ENCODE measurements around the gene C4orf50.

C4orf50 gene

DNA sequence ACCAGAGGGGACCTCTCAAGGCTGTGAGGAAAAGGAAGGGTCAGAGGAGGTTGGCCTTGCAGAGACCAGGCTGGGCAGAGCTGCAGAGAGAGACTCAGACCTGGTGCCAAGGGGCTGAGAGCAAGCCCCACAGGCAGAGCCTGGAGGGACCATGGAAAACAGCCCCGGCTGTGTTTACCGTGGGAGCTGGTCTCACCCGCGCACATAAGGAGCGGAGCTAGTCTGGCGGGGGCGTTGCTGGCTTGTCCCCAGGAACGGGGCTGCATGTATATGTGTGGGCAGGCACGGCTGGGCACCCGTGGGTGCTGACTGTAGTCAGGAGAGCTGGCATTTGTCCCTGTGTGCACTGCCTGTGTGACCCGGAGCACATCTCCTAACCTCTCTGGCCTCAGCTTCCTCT lies 45.7 kb downstream of the C4orf50 start:
- TF ChIP-seq, protein P1, sequence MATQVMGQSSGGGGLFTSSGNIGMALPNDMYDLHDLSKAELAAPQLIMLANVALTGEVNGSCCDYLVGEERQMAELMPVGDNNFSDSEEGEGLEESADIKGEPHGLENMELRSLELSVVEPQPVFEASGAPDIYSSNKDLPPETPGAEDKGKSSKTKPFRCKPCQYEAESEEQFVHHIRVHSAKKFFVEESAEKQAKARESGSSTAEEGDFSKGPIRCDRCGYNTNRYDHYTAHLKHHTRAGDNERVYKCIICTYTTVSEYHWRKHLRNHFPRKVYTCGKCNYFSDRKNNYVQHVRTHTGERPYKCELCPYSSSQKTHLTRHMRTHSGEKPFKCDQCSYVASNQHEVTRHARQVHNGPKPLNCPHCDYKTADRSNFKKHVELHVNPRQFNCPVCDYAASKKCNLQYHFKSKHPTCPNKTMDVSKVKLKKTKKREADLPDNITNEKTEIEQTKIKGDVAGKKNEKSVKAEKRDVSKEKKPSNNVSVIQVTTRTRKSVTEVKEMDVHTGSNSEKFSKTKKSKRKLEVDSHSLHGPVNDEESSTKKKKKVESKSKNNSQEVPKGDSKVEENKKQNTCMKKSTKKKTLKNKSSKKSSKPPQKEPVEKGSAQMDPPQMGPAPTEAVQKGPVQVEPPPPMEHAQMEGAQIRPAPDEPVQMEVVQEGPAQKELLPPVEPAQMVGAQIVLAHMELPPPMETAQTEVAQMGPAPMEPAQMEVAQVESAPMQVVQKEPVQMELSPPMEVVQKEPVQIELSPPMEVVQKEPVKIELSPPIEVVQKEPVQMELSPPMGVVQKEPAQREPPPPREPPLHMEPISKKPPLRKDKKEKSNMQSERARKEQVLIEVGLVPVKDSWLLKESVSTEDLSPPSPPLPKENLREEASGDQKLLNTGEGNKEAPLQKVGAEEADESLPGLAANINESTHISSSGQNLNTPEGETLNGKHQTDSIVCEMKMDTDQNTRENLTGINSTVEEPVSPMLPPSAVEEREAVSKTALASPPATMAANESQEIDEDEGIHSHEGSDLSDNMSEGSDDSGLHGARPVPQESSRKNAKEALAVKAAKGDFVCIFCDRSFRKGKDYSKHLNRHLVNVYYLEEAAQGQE (IDR thresholded peaks at IDR 0.05; ENCODE audit: insufficient read depth in 1 of 2, low read depth in 2 of 2, low read length in 2 of 2), result no peak
- TF ChIP-seq TAF1 (IDR thresholded peaks at IDR 0.05; ENCODE audit: borderline replicate concordance, insufficient read depth, low read length) (no peak), SIN3A (IDR thresholded peaks at IDR 0.05; ENCODE audit: borderline replicate concordance, insufficient read depth, low read length) (no peak), POLR2AphosphoS5 (IDR thresholded peaks at IDR 0.05; ENCODE audit: low read depth, low read length) (no peak), FOXP2 (optimal IDR thresholded peaks at IDR 0.05; ENCODE audit: borderline replicate concordance, extremely low read depth, extremely low read length, insufficient read depth) (no peak)

DNA sequence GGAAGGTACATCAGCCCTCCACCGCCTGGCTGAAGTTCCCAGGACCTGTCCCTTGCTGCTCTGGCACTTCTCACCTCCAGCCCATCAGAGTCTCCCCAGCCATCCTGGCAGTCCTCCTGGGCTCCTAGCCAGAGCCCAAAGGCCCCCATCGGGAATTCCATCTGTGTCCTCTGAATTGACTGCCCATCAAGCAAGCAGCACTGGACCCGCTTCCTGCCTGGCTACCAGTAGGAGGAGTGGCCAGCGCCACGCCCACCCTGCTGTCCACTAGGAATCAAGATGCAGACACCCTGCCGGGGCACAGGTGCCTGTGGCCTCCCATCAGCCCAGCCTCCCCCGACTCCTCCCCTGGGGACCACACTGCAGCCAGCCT lies 47.2 kb downstream of the C4orf50 start:
- no peak for TF ChIP-seq POLR2AphosphoS5 (IDR thresholded peaks at IDR 0.05; ENCODE audit: low read depth, low read length)
- TF ChIP-seq TAF1 (IDR thresholded peaks at IDR 0.05; ENCODE audit: borderline replicate concordance, insufficient read depth, low read length), result no peak
- TF ChIP-seq FOXP2 (optimal IDR thresholded peaks at IDR 0.05; ENCODE audit: borderline replicate concordance, extremely low read depth, extremely low read length, insufficient read depth), result no peak
- TF ChIP-seq SIN3A (IDR thresholded peaks at IDR 0.05; ENCODE audit: borderline replicate concordance, insufficient read depth, low read length), result no peak
- TF ChIP-seq, protein P1 (IDR thresholded peaks at IDR 0.05; ENCODE audit: insufficient read depth in 1 of 2, low read depth in 2 of 2, low read length in 2 of 2), result no peak

DNA sequence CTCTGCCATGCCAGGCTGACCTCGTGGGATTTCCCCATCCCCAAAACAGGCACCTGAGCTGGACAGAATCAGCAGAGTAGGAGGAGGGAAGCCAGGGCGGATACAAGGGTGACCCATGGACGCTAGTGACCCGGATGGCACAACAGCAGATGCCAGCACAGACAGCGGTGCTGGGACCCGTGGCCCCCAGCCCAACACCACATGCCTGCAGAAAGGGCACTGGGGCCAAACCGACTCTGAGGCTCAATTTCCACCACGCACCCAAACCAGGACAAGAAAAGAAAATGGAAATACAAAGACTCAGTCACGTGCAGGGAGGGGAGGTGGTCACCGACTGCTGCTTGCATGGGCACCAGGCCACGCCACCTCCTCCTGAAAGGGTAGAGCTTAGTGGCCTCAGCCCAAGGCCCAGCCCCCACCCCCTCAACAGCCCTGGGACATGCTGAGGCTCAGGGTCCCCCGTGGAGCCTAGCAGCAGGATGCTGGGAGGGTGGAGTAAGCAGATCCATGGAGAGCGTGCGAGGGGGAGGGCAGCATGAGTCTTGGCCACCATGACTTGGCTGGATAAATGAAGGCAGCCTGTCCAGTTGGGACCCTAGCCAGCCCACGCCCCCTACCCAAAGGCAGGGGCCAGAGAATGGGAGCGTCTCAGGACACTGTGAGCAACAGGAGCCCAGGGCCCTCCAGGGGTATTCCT lies 47.7 kb downstream of the C4orf50 start:
- TF ChIP-seq FOXP2 (optimal IDR thresholded peaks at IDR 0.05; ENCODE audit: borderline replicate concordance, extremely low read depth, extremely low read length, insufficient read depth) (no peak), SIN3A (IDR thresholded peaks at IDR 0.05; ENCODE audit: borderline replicate concordance, insufficient read depth, low read length) (no peak), TAF1 (IDR thresholded peaks at IDR 0.05; ENCODE audit: borderline replicate concordance, insufficient read depth, low read length) (no peak), POLR2AphosphoS5 (IDR thresholded peaks at IDR 0.05; ENCODE audit: low read depth, low read length) (no peak)
- TF ChIP-seq, protein P1 (IDR thresholded peaks at IDR 0.05; ENCODE audit: insufficient read depth in 1 of 2, low read depth in 2 of 2, low read length in 2 of 2), result no peak

- TF ChIP-seq TAF1 (IDR thresholded peaks at IDR 0.05; ENCODE audit: borderline replicate concordance, insufficient read depth, low read length), result no peak
- TF ChIP-seq, protein P1 (IDR thresholded peaks at IDR 0.05; ENCODE audit: insufficient read depth in 1 of 2, low read depth in 2 of 2, low read length in 2 of 2), result no peak
- TF ChIP-seq POLR2AphosphoS5 (IDR thresholded peaks at IDR 0.05; ENCODE audit: low read depth, low read length), result no peak
- no peak for TF ChIP-seq FOXP2 (optimal IDR thresholded peaks at IDR 0.05; ENCODE audit: borderline replicate concordance, extremely low read depth, extremely low read length, insufficient read depth)
Observed at GRCh38 chr4:5969777-5970176, 48.5 kb downstream of the C4orf50 start.

Measured in PFSK-1 (cell line).